22Rv1 (cell line): Measurements from ENCODE around the gene EFCAB14.

ENCODE experiments used
- ZFX ChIP-seq: fragments of 450-650 bp; IDR thresholded peaks from 2 replicates; pipeline ENCODE4 v1.6.1; 2017; ENCODE audit warnings: antibody characterized with exemption, borderline replicate concordance
- TF ChIP-seq, protein P1 (sequence below): fragments of 450-650 bp; IDR thresholded peaks from 2 replicates; pipeline ENCODE4 v1.5.1; 2017; ENCODE audit warnings: mild to moderate bottlenecking

DNA sequence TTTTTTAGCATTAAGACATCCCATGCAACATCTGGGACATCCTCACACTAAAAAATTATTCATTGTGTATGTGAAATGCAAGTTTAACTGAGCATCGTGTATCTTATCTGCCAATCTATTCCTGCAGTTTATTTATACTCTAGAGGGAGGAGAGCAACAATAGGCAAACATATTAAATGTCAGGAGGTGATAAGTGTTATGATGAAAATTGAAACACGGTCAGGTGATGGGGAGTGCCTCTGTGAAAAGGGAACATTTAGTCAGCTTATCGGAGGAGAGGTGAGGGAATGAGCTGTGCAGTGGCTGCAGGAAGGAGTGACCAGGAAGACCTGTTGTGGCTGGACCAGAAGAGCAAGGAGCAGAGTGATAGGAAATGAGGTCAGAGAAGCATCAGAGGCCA, 775 bp upstream of the EFCAB14 start:
- TF ChIP-seq, protein P1, sequence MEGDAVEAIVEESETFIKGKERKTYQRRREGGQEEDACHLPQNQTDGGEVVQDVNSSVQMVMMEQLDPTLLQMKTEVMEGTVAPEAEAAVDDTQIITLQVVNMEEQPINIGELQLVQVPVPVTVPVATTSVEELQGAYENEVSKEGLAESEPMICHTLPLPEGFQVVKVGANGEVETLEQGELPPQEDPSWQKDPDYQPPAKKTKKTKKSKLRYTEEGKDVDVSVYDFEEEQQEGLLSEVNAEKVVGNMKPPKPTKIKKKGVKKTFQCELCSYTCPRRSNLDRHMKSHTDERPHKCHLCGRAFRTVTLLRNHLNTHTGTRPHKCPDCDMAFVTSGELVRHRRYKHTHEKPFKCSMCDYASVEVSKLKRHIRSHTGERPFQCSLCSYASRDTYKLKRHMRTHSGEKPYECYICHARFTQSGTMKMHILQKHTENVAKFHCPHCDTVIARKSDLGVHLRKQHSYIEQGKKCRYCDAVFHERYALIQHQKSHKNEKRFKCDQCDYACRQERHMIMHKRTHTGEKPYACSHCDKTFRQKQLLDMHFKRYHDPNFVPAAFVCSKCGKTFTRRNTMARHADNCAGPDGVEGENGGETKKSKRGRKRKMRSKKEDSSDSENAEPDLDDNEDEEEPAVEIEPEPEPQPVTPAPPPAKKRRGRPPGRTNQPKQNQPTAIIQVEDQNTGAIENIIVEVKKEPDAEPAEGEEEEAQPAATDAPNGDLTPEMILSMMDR, result no peak
- TF ChIP-seq ZFX, result no peak
